DMS53 (cell line): ENCODE data around the gene MAPK12.
A peak's percentile ranks its signal among the peaks of the same experiment; 100 is the strongest.

Source experiments
- DNase-seq: peaks from one replicate; lab custom pipeline; 2025; lab: John Stamatoyannopoulos, UW

Gene MAPK12

DNA sequence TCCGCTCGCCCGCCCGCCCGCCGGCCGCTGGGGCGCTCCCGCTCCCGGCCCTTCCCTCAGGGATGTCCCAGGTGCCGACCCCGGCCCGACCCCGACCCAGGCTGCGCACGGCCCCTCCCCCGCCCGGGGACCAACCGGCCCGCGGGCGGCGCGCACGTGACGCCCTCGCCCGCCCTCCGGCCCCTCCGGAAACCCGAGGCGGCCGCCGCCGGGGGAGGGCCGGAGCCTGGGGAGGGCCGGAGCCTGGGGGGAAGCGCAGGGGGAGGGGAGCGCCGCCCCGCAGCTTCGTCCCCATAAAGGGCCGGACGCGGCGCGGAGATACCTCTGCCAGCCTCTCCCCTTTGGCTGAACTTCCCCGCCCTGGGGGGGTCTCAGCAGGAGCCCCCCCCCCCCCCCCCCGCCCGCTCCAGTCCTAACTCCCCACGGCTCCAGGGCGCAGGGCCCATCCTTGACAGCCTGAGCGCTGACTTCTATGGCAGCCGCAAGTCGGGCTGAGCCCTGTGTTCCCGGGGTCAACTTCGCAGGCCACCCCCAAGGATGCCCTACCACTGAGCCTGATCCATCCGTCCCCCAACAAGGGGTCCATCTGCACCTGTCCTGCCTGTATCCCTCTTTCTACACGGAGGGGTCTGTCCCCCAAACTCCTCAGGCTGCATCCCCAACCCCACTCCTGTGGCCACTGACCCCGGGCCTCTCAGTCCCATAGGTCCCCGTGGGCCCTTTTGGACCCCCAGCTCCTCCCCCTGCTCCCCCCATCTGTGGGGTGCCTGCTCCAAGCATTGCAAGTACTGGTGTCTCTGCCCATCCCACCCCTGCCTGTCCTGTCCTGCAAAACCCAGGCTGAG, at the start of gene MAPK12:
TSS of gene MAPK12 (minus strand) at position 69 of the 845 bp plus-strand sequence. CDS start 174 bp downstream, outside the sequence.
- DNase-seq = peak; percentile 71

DNA sequence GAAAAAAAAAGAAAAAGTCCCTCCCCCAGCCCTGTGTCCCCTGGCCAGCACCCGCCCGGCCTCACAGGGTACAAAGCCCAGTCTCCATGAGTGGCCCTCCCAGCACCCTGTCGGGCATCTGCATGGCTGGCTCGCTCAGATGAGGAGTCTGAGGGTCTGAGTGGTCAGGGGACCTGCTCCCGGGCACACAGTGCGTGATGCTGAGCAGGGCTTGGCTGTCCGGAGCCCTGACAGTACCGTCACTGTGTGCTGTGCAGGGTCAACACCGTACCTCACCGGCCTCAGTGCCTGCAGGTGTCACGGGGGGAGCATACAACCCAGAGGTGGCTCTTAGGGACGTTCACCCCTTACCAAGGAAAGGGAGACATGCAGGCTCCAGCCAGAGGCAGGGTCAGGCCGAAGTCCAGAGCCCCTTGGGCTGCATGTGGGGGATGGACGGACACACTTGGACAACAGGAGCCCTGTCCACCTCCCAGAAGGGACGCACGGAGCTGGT, 49.5 kb upstream of the MAPK12 start:
- no peak for DNase-seq

- DNase-seq = peak; percentile 90
These were observed 48.7 kb upstream of the MAPK12 start for GRCh38 chr22:50310031-50310722.

- DNase-seq = no peak
These were observed 48.1 kb upstream of the MAPK12 start for GRCh38 chr22:50309601-50309991.

- peak; percentile 28 for DNase-seq
These were observed 47.6 kb upstream of the MAPK12 start for GRCh38 chr22:50308986-50309600.

DNA sequence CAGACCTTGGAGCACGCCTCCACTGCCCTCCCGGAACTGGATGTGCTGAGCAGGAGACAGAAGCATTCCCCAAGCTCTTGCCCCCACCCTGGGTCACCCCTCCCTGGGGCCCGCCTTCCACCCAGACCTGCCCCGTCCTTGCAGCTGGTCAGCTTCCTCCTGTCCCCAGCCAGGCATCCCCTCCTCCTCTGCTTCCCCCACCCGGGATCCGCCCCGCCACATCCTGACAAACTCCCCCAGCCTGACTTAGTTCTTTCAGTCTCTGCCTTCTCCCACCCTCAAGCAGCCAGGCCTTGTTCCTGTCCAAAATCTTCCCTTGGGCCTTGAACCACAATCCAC, 47.1 kb upstream of the MAPK12 start:
- peak; percentile 46 for DNase-seq

GRCh38 chr22:50307890-50308596, 46.6 kb upstream of the MAPK12 start:
- DNase-seq = no peak

DNA sequence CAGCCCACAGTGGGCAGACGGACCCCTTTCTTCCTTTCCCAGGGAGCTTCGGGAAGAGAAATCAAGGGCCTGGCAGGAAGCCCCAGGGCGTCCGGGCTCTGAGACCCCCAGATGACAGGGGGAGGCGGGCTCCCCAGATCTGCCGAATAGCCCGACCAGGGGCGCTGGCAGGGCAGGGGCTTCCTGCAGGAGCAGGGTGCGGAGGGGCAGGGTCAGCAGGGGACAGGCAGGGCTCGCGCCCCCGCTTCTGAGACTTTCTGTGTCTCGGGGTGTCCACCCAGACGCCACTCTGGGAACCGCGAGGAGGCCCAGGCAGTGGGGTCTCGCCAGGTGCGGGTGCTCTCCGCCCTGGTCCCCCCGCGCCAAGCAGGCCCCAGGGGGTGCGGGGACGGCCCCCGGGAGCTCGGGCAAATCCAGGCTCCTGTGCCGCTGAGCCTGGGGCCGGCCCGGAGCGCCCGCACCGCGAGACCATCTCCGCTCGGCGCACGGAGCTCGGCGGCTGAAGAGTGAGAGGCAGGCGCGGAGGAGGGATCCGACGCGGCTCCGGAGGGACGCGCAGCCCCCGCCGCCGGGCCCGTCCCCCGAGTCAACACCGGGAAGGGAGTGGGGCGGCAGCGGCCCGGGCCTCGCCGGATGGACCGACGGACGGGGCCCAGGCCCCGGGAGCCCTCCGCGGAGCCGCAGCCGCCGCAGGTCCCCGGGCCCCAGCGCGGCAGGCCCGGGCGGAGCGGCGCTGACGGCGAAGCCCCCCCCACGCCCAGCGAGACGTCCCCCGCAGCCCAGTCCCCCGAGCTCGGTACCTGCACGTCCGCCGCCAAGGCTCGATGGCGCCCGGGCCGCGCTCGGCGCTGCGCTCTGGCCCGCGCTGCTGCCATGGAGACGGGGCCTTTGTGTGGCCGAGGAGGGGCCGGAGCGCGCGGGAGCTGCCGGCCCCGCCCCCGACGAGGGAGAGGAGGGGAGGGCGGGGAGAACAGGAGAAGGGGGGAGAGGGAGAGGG, 45.6 kb upstream of the MAPK12 start, which contains the start of gene PLXNB2:
TSS of gene PLXNB2 (minus strand) at position 894 of the 997 bp plus-strand sequence. CDS start 17,062 bp downstream, outside the sequence.
- DNase-seq = peak; percentile 90

- DNase-seq = peak; percentile 96
These were observed 44.6 kb upstream of the MAPK12 start for GRCh38 chr22:50305923-50306566.

DNA sequence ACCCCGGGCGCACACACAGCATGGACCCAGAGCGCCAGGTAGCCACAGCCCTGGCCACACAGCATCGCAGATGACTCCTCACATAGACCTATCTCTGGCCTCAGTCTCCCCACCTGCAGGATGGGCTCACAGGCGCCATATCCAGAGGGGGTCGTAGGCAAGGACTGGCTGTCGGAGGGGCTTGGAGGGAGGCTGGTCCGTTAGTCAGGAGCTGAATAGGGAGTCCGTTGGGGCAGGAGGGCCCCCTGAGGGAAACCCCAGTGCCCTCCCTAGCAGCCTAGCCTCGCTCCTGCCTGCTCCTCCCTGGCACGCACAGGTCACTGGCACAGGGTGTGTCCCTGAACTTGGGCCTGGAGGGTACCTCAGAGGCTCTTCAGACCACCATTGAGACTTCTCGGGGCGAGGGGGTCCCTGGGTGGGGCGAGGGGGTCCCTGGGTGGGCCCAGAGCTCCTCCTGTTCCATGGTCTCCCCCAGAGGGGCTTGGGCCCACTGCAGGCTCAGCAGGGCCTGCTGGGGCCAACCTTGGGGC, 44.0 kb upstream of the MAPK12 start:
- DNase-seq = peak; percentile 70

GRCh38 chr22:50304528-50305392, 43.3 kb upstream of the MAPK12 start:
- DNase-seq = no peak

GRCh38 chr22:50303848-50304527, 42.5 kb upstream of the MAPK12 start:
- DNase-seq = no peak

DNA sequence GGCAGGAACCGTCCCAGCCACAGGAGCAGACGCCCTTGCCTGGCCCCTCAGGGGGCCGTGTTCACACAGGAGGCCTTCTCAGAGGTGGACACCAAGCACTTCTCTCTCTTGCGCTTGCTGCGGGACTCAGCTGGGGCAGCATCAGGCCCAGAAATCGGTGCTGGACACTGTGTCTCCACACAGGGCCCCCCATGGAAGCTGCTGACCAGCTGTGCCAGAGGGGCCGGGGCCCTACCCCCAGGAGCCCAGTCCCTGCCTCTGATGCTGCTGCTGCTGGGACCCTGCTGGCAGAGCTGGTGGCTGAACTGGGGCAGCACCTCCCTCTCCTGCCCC, 42.0 kb upstream of the MAPK12 start:
- DNase-seq = no peak

- no peak for DNase-seq
These were observed 41.1 kb upstream of the MAPK12 start for GRCh38 chr22:50302564-50302963.

GRCh38 chr22:50302041-50302541, 40.6 kb upstream of the MAPK12 start:
- DNase-seq = no peak

GRCh38 chr22:50301581-50301991, 40.1 kb upstream of the MAPK12 start:
- no peak for DNase-seq

GRCh38 chr22:50300620-50301257, 39.3 kb upstream of the MAPK12 start:
- DNase-seq = no peak
